GM18505 (cell line): Measurements from ENCODE around the gene FYN.
A peak's percentile ranks its signal among the peaks of the same experiment; 100 is the strongest.

ENCODE experiments used
- ATAC-seq: cut with Tn5 transposase; IDR thresholded peaks from one replicate; pipeline ENCODE4 v1.9.1; 2021; ENCODE audit not compliant: unreplicated experiment
- POLR2A ChIP-seq: IDR thresholded peaks from 4 replicates; pipeline ENCODE4 v1.6.1; 2011; ENCODE audit warnings: borderline replicate concordance; ENCODE audit not compliant: insufficient read depth, insufficient read length; ENCODE audit errors: extremely low read depth

The FYN gene

GRCh38 chr6:111850295-111850937 lies 22.8 kb downstream of the FYN start:
- peak; percentile 44 for ATAC-seq
- no peak for TF ChIP-seq POLR2A

DNA sequence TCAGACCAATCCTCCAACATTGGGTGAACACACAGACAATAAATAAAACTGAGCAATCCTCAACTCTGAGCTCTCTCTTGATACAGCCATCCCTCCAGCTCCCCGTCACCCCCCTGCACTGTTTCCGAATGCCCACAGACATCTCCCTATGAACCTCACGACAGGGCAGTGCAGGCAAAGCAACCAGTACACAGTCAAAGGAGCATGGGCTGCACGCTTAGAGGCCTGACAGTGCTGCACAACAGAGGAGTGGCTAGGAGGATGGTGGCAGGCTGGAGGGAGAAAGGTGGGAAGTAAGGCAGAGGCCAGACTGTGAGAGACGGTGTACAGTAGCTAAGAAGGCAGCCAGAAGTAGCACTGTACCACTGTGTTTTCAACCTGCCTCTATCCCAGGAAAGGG lies 24.0 kb downstream of the FYN start:
- no peak for ATAC-seq
- TF ChIP-seq POLR2A = no peak

DNA sequence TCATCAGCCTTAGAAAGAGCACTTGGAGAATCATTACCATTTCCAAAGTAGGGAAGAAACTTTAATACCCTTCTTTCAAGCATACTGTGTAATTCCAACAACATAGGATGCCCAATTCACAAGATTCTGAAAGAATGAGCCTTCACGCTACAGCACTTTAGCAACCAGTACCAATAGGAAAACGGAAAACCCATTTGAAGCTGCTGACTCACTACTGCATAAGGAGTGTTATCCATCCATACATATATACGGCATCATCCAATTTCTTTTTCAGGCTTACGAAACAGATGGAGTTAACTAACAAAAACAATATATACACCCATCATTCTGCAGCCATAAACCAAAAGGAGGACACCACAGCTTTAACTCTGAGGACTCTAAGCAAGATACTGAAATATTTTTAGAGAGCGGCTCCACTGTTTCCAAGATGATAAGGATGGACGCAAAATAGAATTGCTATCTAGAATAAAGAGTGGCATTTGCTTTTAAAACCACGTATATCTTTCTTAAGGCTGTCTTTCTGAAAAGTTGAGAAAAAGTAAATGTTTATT lies 24.9 kb downstream of the FYN start:
- no peak for ATAC-seq
- no peak for TF ChIP-seq POLR2A

DNA sequence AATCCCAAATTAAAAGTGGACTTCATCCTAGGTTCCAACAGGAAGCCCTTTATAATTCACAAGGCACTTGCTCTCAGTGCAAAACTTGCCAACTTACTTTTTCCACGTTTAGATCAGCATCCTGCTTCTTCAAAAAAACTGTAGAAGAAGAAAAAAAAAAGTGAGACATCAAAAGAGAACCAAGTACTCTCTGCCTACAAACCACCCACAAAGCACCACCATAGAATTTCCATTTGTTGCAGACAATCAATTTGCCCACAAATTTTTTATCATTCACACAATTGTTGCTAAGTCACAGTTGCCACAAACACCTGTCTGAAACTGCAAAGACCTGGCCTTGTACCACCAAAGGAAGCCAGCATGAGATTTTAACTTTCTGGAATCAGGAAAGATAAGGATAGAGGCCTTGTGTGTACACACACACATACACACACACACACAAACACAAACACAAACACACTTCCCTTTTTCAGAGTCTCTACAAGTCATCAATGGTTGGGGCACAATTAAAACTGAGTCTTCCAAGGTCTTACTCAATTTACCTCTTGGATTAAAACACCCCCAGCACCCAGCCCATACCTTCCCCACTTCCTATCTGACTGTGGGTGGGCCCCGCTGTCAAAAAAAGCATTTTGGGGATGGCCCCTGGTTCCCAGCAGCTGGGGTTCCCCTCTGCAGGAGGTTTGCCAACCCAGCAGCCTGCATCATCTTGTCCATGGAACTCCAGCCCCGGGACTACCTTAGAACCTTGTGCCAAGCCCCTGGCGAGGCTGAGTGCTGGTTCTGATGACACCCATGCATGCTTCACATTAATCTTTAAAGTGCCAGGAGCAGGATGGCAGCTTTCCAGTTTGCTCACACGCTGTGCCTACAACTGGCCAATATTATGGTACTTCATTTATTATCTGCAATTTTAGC lies 26.5 kb downstream of the FYN start:
- no peak for ATAC-seq
- no peak for TF ChIP-seq POLR2A

DNA sequence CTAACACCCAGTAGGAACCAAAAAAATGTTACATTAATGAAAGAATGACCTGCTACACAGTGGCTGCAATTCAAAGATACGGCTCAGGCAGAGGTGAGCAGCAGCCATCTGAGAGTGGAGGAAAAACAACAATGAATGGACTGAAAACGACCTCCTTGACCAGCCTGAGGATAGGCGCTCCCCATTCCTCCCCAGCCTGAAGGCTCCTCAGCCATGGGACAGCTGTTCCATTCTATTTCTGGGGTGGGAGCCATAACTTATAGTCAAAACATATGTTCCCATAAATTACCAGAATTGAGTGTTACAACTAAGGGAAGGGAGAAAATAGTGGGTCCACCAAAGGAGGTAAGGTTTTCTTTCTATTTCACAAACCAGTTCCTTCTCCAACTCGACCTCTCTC lies 27.2 kb downstream of the FYN start:
- ATAC-seq = no peak
- no peak for TF ChIP-seq POLR2A

GRCh38 chr6:111845441-111845871 lies 27.8 kb downstream of the FYN start:
- peak; percentile 51 for ATAC-seq
- TF ChIP-seq POLR2A = no peak

DNA sequence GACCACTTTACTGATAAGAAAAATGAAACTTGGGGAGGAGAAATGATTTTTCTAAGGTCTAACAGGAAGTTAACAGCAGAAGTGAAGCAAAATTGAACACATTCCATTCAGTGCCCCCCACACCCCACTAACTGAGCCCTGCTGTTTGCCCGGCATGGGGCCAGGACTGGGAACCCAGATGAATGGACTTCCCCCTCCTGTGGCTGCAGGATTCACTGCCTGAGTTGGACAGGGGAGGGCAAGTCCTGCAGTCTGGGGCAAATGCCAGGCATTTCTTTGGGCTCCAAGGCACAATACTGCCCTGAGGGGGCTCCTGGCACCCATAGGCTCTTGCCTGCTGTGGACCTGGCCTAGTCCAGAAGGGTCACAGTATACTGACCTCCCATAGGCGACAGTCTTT lies 28.3 kb downstream of the FYN start:
- TF ChIP-seq POLR2A = no peak
- ATAC-seq = no peak

DNA sequence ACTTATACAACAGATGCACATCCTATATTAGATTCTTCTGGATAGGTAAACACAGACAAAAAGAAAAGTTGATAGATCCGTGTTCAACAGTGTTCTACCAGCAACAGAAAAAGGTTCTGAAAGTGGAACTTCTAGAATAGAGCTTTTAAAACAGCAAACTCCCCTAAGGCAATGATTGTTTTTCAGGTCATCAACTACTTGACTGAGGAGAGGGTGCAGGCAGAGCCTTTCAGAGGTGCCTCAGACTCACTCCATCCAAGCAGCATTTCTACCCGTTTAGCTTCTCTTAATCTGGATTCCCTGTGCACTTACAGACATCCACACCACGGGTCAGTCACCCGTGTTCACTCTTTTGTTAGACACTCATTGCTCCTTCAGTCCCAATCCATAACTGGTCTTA lies 28.9 kb downstream of the FYN start:
- TF ChIP-seq POLR2A = no peak
- no peak for ATAC-seq

- ATAC-seq = no peak
- TF ChIP-seq POLR2A = no peak
Observed at GRCh38 chr6:111843347-111844147, 29.7 kb downstream of the FYN start.

GRCh38 chr6:111842891-111843290 lies 30.4 kb downstream of the FYN start:
- no peak for TF ChIP-seq POLR2A
- ATAC-seq = no peak

GRCh38 chr6:111842271-111842822 lies 30.9 kb downstream of the FYN start:
- no peak for TF ChIP-seq POLR2A
- no peak for ATAC-seq

GRCh38 chr6:111841822-111842221 lies 31.4 kb downstream of the FYN start:
- no peak for ATAC-seq
- no peak for TF ChIP-seq POLR2A

DNA sequence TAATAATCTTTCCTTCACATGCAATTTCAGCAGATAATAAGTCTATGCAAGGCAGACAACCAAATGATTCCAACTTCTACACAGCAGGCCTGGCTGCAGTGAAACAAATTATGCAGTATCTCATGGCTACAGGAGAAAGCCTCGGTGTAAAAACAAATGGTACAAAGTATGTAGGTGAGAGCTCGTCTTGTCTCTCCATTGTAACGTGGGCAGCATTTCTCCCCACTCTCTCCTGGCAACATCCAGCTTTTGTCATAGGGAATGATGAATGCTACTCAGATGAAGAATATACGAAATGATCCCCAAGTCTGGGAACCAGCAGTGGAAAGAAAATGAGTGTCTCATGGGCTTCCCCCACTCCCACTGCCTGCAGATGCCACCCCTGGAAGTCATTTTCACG lies 32.4 kb downstream of the FYN start:
- ATAC-seq = no peak
- TF ChIP-seq POLR2A = no peak
